ENCODE data around the gene ILKAP. TPM values are rescaled to one million over a fixed set of nuclear protein-coding genes. Genes with fewer than 3 reads are reported as not detected.
A peak's percentile ranks its signal among the peaks of the same experiment; 100 is the strongest.

Gene ILKAP
- total and polyA plus RNA-seq, 2 experiments from 2014 or later: 25.7 to 81.9 TPM

GRCh38 chr2:238164906-238165287 lies 38.6 kb downstream of the ILKAP start:
- H3K27me3 ChIP-seq: peaks cover 57% of the 10 kb centered on the region
- TF ChIP-seq, protein P1, sequence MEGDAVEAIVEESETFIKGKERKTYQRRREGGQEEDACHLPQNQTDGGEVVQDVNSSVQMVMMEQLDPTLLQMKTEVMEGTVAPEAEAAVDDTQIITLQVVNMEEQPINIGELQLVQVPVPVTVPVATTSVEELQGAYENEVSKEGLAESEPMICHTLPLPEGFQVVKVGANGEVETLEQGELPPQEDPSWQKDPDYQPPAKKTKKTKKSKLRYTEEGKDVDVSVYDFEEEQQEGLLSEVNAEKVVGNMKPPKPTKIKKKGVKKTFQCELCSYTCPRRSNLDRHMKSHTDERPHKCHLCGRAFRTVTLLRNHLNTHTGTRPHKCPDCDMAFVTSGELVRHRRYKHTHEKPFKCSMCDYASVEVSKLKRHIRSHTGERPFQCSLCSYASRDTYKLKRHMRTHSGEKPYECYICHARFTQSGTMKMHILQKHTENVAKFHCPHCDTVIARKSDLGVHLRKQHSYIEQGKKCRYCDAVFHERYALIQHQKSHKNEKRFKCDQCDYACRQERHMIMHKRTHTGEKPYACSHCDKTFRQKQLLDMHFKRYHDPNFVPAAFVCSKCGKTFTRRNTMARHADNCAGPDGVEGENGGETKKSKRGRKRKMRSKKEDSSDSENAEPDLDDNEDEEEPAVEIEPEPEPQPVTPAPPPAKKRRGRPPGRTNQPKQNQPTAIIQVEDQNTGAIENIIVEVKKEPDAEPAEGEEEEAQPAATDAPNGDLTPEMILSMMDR (IDR thresholded peaks at IDR 0.05; ENCODE audit: low read depth, low read length): no peak

DNA sequence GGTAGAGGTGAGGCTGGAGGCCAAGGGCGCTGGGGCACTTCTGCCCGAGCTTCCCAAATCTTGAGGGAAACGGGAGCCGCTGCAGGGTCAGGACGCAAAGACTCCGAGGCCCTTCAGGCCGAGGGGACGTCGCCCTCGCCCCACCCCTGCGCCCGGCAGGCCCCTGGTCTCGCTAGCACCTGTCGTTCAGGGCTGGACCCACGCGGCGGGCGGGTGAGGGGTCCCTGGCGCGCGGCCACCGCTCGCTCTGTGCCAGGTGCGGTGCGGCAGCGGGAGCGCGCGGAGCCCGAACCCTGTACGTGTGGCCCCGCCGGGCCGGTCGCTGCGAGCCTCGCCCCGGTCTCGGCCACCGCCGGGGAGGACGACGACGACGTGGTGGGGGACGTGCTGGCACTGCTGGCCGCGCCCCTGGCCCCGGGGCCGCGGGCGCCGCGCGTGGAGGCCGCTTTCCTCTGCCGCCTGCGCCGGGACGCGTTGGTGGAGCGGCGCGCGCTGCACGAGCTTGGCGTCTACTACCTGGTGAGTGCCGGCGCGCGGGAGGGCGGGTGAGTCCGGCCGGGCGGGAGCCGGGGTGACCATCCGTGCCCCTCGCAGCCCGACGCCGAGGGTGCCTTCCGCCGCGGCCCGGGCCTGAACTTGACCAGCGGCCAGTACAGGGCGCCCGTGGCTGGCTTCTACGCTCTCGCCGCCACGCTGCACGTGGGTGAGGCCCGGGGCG lies 39.9 kb downstream of the ILKAP start:
- H3K27me3 ChIP-seq: peaks cover 68% of the 10 kb centered on the region
- TF ChIP-seq, protein P1 (IDR thresholded peaks at IDR 0.05; ENCODE audit: low read depth, low read length): no peak
- H3K4me1 ChIP-seq (ENCODE audit: low read depth): no peaks in the 10 kb centered on the region
- no peak overlapping the region for H3K27ac ChIP-seq
- no peaks in the 10 kb centered on the region for H3K9me3 ChIP-seq (ENCODE audit: low read depth)
- peak overlapping the region; percentile 29 for H3K4me3 ChIP-seq
- H3K36me3 ChIP-seq: no peaks in the 10 kb centered on the region
- peak in 1 of 2 donors; percentile 40 for DNase-seq (ENCODE audit: low read depth in 1 of 2, low spot score in 1 of 2)

More at GRCh38 chr2:238164906-238165287, 38.6 kb downstream of the ILKAP start:
- no peaks in the 10 kb centered on the region for H3K9me3 ChIP-seq (ENCODE audit: low read depth)
- H3K4me3 ChIP-seq: no peak overlapping the region
- peaks cover 6% of the 10 kb centered on the region for H3K36me3 ChIP-seq
- H3K27ac ChIP-seq: no peak overlapping the region
- no peaks in the 10 kb centered on the region for H3K4me1 ChIP-seq (ENCODE audit: low read depth)
- DNase-seq (ENCODE audit: low read depth in 1 of 2, low spot score in 1 of 2): no peak

DNA sequence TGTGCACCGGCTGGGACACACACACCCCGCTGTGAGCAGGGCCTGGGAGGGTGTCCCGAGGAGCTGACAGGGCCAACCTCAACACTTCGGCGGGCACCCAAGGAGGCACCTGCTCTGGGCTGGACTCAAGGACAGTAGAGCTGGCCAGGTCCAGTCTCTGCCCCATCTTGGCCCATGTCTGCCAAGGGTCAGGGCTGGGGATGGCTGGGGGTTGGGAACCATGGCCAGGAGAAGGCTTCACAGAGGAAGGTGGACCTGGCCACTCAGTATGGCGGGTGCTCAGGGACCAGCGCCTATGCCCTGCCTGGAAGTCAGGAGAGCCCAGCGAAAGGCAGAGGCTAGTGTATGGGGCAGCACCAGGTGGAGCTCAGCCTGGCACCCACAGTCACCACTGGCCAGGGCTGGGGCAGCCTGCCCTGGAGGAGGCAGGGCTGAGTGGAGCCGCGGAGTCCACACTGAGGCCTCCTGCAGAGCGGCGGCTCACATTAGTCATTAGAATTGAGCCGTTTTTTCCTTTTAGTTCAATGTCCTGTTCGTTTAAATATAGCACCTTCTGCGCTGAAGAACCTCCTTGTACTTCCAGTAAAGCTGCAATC lies 40.6 kb downstream of the ILKAP start:
- Histone ChIP-seq H3K27ac (no peak overlapping the region), H3K27me3 (peaks cover 75% of the 10 kb centered on the region), H3K4me3 (no peak overlapping the region), H3K36me3 (no peaks in the 10 kb centered on the region), H3K9me3 (ENCODE audit: low read depth) (no peaks in the 10 kb centered on the region), H3K4me1 (ENCODE audit: low read depth) (no peaks in the 10 kb centered on the region)
- TF ChIP-seq, protein P1 (IDR thresholded peaks at IDR 0.05; ENCODE audit: low read depth, low read length): no peak
- DNase-seq (ENCODE audit: low read depth in 1 of 2, low spot score in 1 of 2): peak in 1 of 2 donors; percentile 16

DNA sequence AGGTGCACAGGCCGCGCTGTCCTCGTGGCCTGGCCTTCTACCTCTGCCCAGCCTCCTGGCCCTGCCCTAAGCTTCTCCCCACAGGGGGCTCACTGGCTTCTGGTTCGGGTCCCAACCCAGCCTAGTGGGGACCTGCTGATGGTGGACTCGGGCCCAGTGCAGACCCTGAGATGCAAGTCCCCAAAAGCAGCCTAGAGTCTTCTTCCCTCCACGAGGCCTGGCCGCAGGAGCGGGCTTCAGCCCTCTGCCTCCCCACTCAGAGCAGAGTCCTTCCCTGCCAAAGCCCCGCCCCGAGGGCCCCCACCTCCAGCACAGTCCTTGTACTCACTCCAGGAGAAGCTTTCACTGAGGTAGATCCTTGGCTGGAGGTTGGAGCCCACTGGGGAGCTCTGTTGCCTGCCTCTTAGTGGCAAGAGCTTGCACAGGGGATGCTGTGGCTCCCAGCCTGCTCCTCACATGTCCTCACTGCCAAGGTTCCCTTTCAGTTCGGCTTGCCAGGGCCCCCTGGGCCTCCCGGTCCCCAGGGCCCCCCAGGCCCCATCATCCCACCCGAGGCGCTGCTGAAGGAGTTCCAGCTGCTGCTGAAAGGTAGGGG lies 41.1 kb downstream of the ILKAP start:
- Histone ChIP-seq H3K4me1 (ENCODE audit: low read depth) (no peaks in the 10 kb centered on the region), H3K27me3 (peaks cover 81% of the 10 kb centered on the region), H3K27ac (no peak overlapping the region)

GRCh38 chr2:238161291-238162051 lies 42.0 kb downstream of the ILKAP start:
- H3K4me3 ChIP-seq: no peak overlapping the region
- TF ChIP-seq, protein P1 (IDR thresholded peaks at IDR 0.05; ENCODE audit: low read depth, low read length): no peak
- H3K27ac ChIP-seq: no peak overlapping the region
- H3K9me3 ChIP-seq (ENCODE audit: low read depth): no peaks in the 10 kb centered on the region
- H3K36me3 ChIP-seq: no peaks in the 10 kb centered on the region
- H3K4me1 ChIP-seq (ENCODE audit: low read depth): no peaks in the 10 kb centered on the region
- DNase-seq (ENCODE audit: low read depth in 1 of 2, low spot score in 1 of 2): no peak
- H3K27me3 ChIP-seq: peaks cover 88% of the 10 kb centered on the region

More for the DNA sequence above, 41.1 kb downstream of the ILKAP start:
- TF ChIP-seq, protein P1 (IDR thresholded peaks at IDR 0.05; ENCODE audit: low read depth, low read length): no peak
- Histone ChIP-seq H3K36me3 (no peaks in the 10 kb centered on the region), H3K4me3 (no peak overlapping the region), H3K9me3 (ENCODE audit: low read depth) (no peaks in the 10 kb centered on the region)
- DNase-seq (ENCODE audit: low read depth in 1 of 2, low spot score in 1 of 2): no peak
